Gastroesophageal sphincter (tissue), 3 donors: ENCODE data around the gene MAGEF1.

Experiments
- CTCF ChIP-seq, 4 experiments: fragments of 200-600 bp in 2 of 4; fragments of 450-650 bp in 2 of 4; sonication (generic) in 1 of 4; IDR thresholded peaks; one replicate each; pipeline ENCODE4 v1.5.1; 2017 to 2019; ENCODE audit warnings: antibody characterized with exemption in 4 of 4, mild to moderate bottlenecking in 2 of 4, moderate library complexity in 2 of 4
- POLR2AphosphoS5 ChIP-seq: sonication (generic); formaldehyde crosslinking; IDR thresholded peaks from one replicate; pipeline ENCODE4 v1.6.1; 2017; ENCODE audit warnings: antibody characterized with exemption

- no peak for TF ChIP-seq POLR2AphosphoS5
- peak; percentile 46 to 78 (median 62) for TF ChIP-seq CTCF (IDR thresholded peaks at IDR 0.05)
Measured at GRCh38 chr3:184727357-184728009, 15.6 kb upstream of the MAGEF1 start.
